Osteoblast (primary cell): ENCODE measurements around the gene STPG4. TPM values are rescaled to one million over a fixed set of nuclear protein-coding genes. Genes with fewer than 3 reads are reported as not detected.

Experiments
- DNase-seq: peaks from one replicate; pipeline ENCODE4 v3.0.0; 2011; ENCODE audit warnings: low spot score, mixed read lengths; ENCODE audit not compliant: insufficient read length; ENCODE audit errors: missing footprints
- H2AFZ ChIP-seq: 2 replicates; pipeline ENCODE4 v1.6.0; 2011; ENCODE audit warnings: mild to moderate bottlenecking, low read length
- H3K27ac ChIP-seq: 2 replicates; pipeline ENCODE4 v1.5.1; 2011; ENCODE audit warnings: mild to moderate bottlenecking, low read depth, low read length, moderate library complexity
- H3K27me3 ChIP-seq: 2 replicates; pipeline ENCODE4 v1.6.0; 2012; ENCODE audit warnings: mild to moderate bottlenecking, control low read depth, inconsistent platforms, low read length, moderate library complexity; ENCODE audit not compliant: insufficient read depth
- H3K36me3 ChIP-seq: 2 replicates; pipeline ENCODE4 v1.5.1; 2011; ENCODE audit warnings: mild to moderate bottlenecking, low read length, control low read depth, moderate library complexity; ENCODE audit not compliant: insufficient read depth
- H3K4me1 ChIP-seq: 2 replicates; pipeline ENCODE4 v1.5.1; 2011; ENCODE audit warnings: mild to moderate bottlenecking, low read length, control low read depth, moderate library complexity; ENCODE audit not compliant: insufficient read depth
- H3K4me2 ChIP-seq: 2 replicates; pipeline ENCODE4 v1.6.0; 2011; ENCODE audit warnings: mild to moderate bottlenecking, low read length; ENCODE audit not compliant: insufficient read depth
- H3K4me3 ChIP-seq: fragments of 200-600 bp; sonication (generic); 3 replicates; pipeline ENCODE4 v1.5.1; 2012; ENCODE audit warnings: mild to moderate bottlenecking, low read length, inconsistent platforms; ENCODE audit not compliant: insufficient read depth
- H3K79me2 ChIP-seq: 2 replicates; pipeline ENCODE4 v1.6.0; 2012; ENCODE audit warnings: mild to moderate bottlenecking, low read length, control low read depth, inconsistent platforms; ENCODE audit not compliant: insufficient read depth
- H3K9me3 ChIP-seq: 2 replicates; pipeline ENCODE4 v1.5.1; 2011; ENCODE audit warnings: low read depth, low read length, control low read depth
- H4K20me1 ChIP-seq: 2 replicates; pipeline ENCODE4 v1.6.0; 2012; ENCODE audit warnings: mild to moderate bottlenecking, low read length, control low read depth; ENCODE audit not compliant: insufficient read depth
- total RNA-seq: library from RNA; depleted of rRNA; stranded (reverse); fragments of >200 nt; gene quantifications from 2 replicates; pipeline ENCODE4 v1.2.3, GENCODE V29; 2012
- TF ChIP-seq, protein P1 (sequence below): IDR thresholded peaks from 2 replicates; pipeline ENCODE4 v1.5.1; 2011; ENCODE audit warnings: mild to moderate bottlenecking, low read depth, low read length, moderate library complexity; ENCODE audit errors: extremely low read depth

Gene STPG4
- total RNA-seq, 1 donor: 0.72 TPM

DNA sequence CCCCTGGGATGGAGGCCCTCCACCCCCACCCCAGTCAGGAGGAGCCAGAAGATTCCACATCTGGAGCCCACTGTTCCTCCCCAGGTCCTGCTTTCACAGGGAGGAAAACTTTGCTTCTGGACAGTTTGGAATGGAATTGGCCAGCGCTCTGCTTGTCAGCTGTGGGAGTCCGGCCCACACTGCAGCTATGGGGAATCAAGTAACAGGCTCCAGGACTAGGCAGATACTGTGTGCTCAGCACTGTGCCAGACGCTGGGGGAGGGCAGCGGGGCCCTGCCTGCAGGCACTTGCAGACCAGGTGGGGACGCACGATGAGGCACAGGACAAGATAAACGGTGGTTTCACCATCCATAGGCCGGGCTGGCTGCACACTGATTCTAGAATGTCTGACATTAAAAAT, 114.0 kb downstream of the STPG4 start:
- peaks cover 66% of the 10 kb centered on the region for H3K36me3 ChIP-seq
- no peak for DNase-seq
- no peaks in the 10 kb centered on the region for H3K27me3 ChIP-seq
- H3K4me2 ChIP-seq: no peak overlapping the region
- no peaks in the 10 kb centered on the region for H3K9me3 ChIP-seq
- peaks cover 40% of the 10 kb centered on the region for H3K4me1 ChIP-seq
- H4K20me1 ChIP-seq: no peaks in the 10 kb centered on the region
- no peak overlapping the region for H3K4me3 ChIP-seq
- TF ChIP-seq, protein P1, sequence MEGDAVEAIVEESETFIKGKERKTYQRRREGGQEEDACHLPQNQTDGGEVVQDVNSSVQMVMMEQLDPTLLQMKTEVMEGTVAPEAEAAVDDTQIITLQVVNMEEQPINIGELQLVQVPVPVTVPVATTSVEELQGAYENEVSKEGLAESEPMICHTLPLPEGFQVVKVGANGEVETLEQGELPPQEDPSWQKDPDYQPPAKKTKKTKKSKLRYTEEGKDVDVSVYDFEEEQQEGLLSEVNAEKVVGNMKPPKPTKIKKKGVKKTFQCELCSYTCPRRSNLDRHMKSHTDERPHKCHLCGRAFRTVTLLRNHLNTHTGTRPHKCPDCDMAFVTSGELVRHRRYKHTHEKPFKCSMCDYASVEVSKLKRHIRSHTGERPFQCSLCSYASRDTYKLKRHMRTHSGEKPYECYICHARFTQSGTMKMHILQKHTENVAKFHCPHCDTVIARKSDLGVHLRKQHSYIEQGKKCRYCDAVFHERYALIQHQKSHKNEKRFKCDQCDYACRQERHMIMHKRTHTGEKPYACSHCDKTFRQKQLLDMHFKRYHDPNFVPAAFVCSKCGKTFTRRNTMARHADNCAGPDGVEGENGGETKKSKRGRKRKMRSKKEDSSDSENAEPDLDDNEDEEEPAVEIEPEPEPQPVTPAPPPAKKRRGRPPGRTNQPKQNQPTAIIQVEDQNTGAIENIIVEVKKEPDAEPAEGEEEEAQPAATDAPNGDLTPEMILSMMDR: no peak
- H2AFZ ChIP-seq: no peak overlapping the region
- H3K27ac ChIP-seq: peak overlapping the region; percentile 20
- H3K79me2 ChIP-seq: peaks cover 3% of the 10 kb centered on the region

DNA sequence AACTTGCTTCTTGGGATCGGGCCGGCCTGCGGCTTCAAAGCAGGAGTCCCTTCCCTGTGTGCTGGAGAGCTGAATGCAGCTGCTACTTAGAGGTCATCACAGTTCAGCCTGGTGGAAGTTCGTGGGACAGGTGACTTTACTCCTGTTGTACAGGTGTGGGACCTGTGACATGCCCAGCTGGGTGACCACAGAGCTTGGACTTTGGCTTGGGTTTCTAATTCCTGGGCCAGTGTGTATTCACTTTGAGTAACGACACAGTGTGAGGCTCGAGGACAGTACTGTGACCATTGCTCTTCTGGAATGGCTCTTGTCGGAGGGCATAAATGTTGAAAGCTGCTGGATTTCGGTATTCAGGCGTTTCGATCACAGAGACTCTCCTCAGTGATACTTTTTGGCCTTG, 114.5 kb downstream of the STPG4 start:
- no peak overlapping the region for H3K4me3 ChIP-seq
- H2AFZ ChIP-seq: no peak overlapping the region
- H3K4me1 ChIP-seq: peaks cover 40% of the 10 kb centered on the region
- peaks cover 3% of the 10 kb centered on the region for H3K79me2 ChIP-seq
- H3K27me3 ChIP-seq: no peaks in the 10 kb centered on the region
- no peak for DNase-seq
- TF ChIP-seq, protein P1: no peak
- H3K9me3 ChIP-seq: no peaks in the 10 kb centered on the region
- peak overlapping the region; percentile 20 for H3K27ac ChIP-seq
- no peak overlapping the region for H3K4me2 ChIP-seq
- peaks cover 64% of the 10 kb centered on the region for H3K36me3 ChIP-seq
- H4K20me1 ChIP-seq: no peaks in the 10 kb centered on the region

DNA sequence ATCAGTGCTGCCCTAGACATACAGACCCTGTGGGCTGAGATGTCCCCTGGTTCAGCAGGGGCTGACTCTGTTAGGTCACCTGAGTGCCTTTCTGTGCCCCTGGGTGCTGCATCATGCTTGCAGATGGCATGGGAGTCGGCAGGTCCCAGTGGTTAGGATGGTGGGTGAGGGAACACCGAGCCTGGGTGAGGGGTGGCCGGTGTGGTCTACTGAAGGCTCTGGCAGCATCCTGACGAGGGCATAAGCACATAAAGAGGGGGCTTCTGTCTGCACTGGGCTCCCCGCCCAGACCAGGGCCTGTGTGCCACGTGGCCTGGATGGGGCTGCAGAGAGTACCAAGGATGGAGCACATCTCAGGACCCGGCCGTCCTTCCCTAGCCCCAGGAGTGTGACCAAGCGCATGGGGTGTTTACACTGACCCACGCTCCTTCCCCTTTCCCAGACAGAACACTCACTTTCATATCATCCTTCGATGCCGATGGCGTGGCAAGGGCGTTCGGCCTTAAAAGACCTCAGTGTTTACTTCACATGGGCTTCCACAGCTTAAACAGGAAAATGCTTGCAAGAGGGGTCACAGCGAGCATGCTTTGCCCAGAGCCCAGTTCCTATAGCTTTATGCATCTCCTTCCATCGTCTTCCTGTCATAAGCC, 115.1 kb downstream of the STPG4 start:
- Histone ChIP-seq H2AFZ (no peak overlapping the region), H3K27me3 (no peaks in the 10 kb centered on the region), H3K4me1 (peaks cover 43% of the 10 kb centered on the region), H4K20me1 (no peaks in the 10 kb centered on the region), H3K9me3 (no peaks in the 10 kb centered on the region), H3K4me2 (no peak overlapping the region), H3K79me2 (peaks cover 3% of the 10 kb centered on the region), H3K27ac (peak overlapping the region; percentile 66), H3K4me3 (no peak overlapping the region), H3K36me3 (peaks cover 64% of the 10 kb centered on the region)
- TF ChIP-seq, protein P1: no peak
- DNase-seq: no peak

DNA sequence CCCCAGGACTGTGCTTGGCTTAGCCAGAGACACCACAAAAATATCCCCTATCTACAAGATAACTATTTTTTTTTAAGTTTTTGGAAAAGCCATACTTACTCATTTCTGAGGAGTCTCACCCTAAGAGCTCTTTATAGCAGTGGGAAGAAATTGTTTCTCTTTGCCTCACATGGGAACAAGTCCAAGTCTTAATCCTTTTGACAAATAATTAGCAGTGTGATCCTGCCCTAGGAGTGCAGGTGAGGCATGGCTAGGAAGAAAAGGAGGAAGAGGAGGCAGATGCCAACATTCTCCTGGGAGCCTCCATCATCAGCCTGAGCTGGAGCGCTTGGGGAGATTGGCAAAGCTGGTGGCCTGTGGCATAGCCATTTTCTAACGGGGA, 115.6 kb downstream of the STPG4 start:
- peak; percentile 58 for DNase-seq
- TF ChIP-seq, protein P1: no peak
- peaks cover 49% of the 10 kb centered on the region for H3K4me1 ChIP-seq
- H3K9me3 ChIP-seq: no peaks in the 10 kb centered on the region
- no peak overlapping the region for H3K4me3 ChIP-seq
- peak overlapping the region; percentile 66 for H3K27ac ChIP-seq
- H3K36me3 ChIP-seq: peaks cover 63% of the 10 kb centered on the region
- no peaks in the 10 kb centered on the region for H3K27me3 ChIP-seq
- H3K79me2 ChIP-seq: peaks cover 3% of the 10 kb centered on the region
- no peaks in the 10 kb centered on the region for H4K20me1 ChIP-seq
- H3K4me2 ChIP-seq: no peak overlapping the region
- no peak overlapping the region for H2AFZ ChIP-seq
